Neural progenitor cell (in vitro differentiated cells): ENCODE data around the gene VAV3. TPM values are rescaled to one million over a fixed set of nuclear protein-coding genes. Genes with fewer than 3 reads are reported as not detected.

ENCODE experiments used
- DNase-seq: peaks from one replicate; pipeline ENCODE4 v3.0.0-alpha.2; 2016; ENCODE audit warnings: low spot score
- H2AFZ ChIP-seq: fragments of 200-600 bp; sonication (generic); replicated peaks from 2 replicates; pipeline ENCODE4 v1.6.1; 2016; ENCODE audit warnings: antibody characterized with exemption
- H3F3A ChIP-seq: fragments of 200-600 bp; sonication (generic); 2 replicates; pipeline ENCODE4 v1.6.1; 2016; ENCODE audit warnings: antibody characterized with exemption, low read depth
- H3K27ac ChIP-seq: fragments of 200-600 bp; sonication (generic); 2 replicates; pipeline ENCODE4 v1.5.1; 2016; ENCODE audit warnings: mild to moderate bottlenecking
- H3K27me3 ChIP-seq: fragments of 200-600 bp; sonication (generic); 2 replicates; pipeline ENCODE4 v1.6.1; 2016; ENCODE audit warnings: mild to moderate bottlenecking, moderate library complexity
- H3K36me3 ChIP-seq: fragments of 200-600 bp; sonication (generic); 2 replicates; pipeline ENCODE4 v1.5.1; 2016
- H3K4me1 ChIP-seq: fragments of 200-600 bp; sonication (generic); 2 replicates; pipeline ENCODE4 v1.6.1; 2016; ENCODE audit warnings: mixed run types
- H3K4me2 ChIP-seq: fragments of 200-600 bp; sonication (generic); 2 replicates; pipeline ENCODE4 v1.6.1; 2016
- H3K4me3 ChIP-seq: fragments of 200-600 bp; sonication (generic); 2 replicates; pipeline ENCODE4 v1.5.1; 2016
- H3K79me2 ChIP-seq: fragments of 200-600 bp; sonication (generic); 2 replicates; pipeline ENCODE4 v1.6.1; 2016; ENCODE audit warnings: low read depth
- H3K9ac ChIP-seq: fragments of 200-600 bp; sonication (generic); 2 replicates; pipeline ENCODE4 v1.6.1; 2016
- H3K9me3 ChIP-seq: fragments of 200-600 bp; sonication (generic); 2 replicates; pipeline ENCODE4 v1.5.1; 2016; ENCODE audit warnings: low read depth
- H4K20me1 ChIP-seq: fragments of 200-600 bp; sonication (generic); 2 replicates; pipeline ENCODE4 v1.6.1; 2016; ENCODE audit warnings: low read depth
- H3K27ac Mint-ChIP-seq: 3 replicates; pipeline ENCODE4 v1.8.0; 2021; ENCODE audit warnings: mixed read lengths
- H3K27me3 Mint-ChIP-seq: 2 replicates; pipeline ENCODE4 v1.8.0; 2022; ENCODE audit warnings: low read depth, mild to moderate bottlenecking, inconsistent platforms, moderate library complexity, mixed read lengths; ENCODE audit not compliant: insufficient read depth
- H3K36me3 Mint-ChIP-seq: 3 replicates; pipeline ENCODE4 v1.8.0; 2021; ENCODE audit warnings: mixed read lengths
- H3K4me1 Mint-ChIP-seq: 3 replicates; pipeline ENCODE4 v1.8.0; 2021; ENCODE audit warnings: mixed read lengths
- H3K4me3 Mint-ChIP-seq: 3 replicates; pipeline ENCODE4 v1.8.0; 2021; ENCODE audit warnings: mild to moderate bottlenecking, moderate library complexity, mixed read lengths
- H3K9me3 Mint-ChIP-seq: 3 replicates; pipeline ENCODE4 v1.8.0; 2020; ENCODE audit warnings: mixed read lengths
- CTCF ChIP-seq: fragments of 200-600 bp; sonication (generic); IDR thresholded peaks from 2 replicates; pipeline ENCODE4 v1.5.1; 2017; ENCODE audit warnings: antibody characterized with exemption, mild to moderate bottlenecking
- EZH2 ChIP-seq: fragments of 200-600 bp; sonication (generic); IDR thresholded peaks from 2 replicates; pipeline ENCODE4 v1.6.1; 2017; ENCODE audit warnings: antibody characterized with exemption, mild to moderate bottlenecking, moderate library complexity
- EZH2phosphoT487 ChIP-seq: fragments of 200-600 bp; sonication (generic); IDR thresholded peaks from 2 replicates; pipeline ENCODE4 v1.6.1; 2017; ENCODE audit warnings: antibody characterized with exemption
- total RNA-seq: library from RNA; depleted of rRNA; stranded (reverse); fragments of >200 nt; gene quantifications from 2 replicates; pipeline ENCODE4 v1.2.3, GENCODE V29; 2015; ENCODE audit warnings: low replicate concordance

VAV3 gene
- total RNA-seq, 1 donor from 2014 or later: 1.7 TPM

- no peak overlapping the region for H2AFZ ChIP-seq
- no peaks in the 10 kb centered on the region for H3K4me1 ChIP-seq
- Mint-ChIP-seq H3K36me3 (no peaks in the 10 kb centered on the region), H3K4me1 (no peaks in the 10 kb centered on the region), H3K4me3 (no peak overlapping the region), H3K9me3 (no peaks in the 10 kb centered on the region), H3K27ac (no peak overlapping the region), H3K27me3 (no peaks in the 10 kb centered on the region)
- H3K27me3 ChIP-seq: no peaks in the 10 kb centered on the region
- H3K36me3 ChIP-seq: no peaks in the 10 kb centered on the region
- TF ChIP-seq CTCF: no peak
- no peak for TF ChIP-seq EZH2phosphoT487
- no peak for TF ChIP-seq EZH2
- H3F3A ChIP-seq: no peaks in the 10 kb centered on the region
- H3K9me3 ChIP-seq: no peaks in the 10 kb centered on the region
- H3K79me2 ChIP-seq: no peaks in the 10 kb centered on the region
- H3K4me2 ChIP-seq: no peak overlapping the region
- H3K4me3 ChIP-seq: no peak overlapping the region
- no peaks in the 10 kb centered on the region for H4K20me1 ChIP-seq
- no peak overlapping the region for H3K9ac ChIP-seq
- no peak overlapping the region for H3K27ac ChIP-seq
- DNase-seq: no peak
Measured at GRCh38 chr1:107830526-107830925, 134.5 kb downstream of the VAV3 start.

- H3F3A ChIP-seq: no peaks in the 10 kb centered on the region
- H3K27ac Mint-ChIP-seq: no peak overlapping the region
- H3K9ac ChIP-seq: no peak overlapping the region
- no peaks in the 10 kb centered on the region for H3K36me3 Mint-ChIP-seq
- no peak overlapping the region for H3K4me3 ChIP-seq
- no peak overlapping the region for H3K27ac ChIP-seq
- DNase-seq: no peak
- no peaks in the 10 kb centered on the region for H3K27me3 ChIP-seq
- no peaks in the 10 kb centered on the region for H3K79me2 ChIP-seq
- no peaks in the 10 kb centered on the region for H3K36me3 ChIP-seq
- no peaks in the 10 kb centered on the region for H3K4me1 Mint-ChIP-seq
- no peaks in the 10 kb centered on the region for H4K20me1 ChIP-seq
- H3K9me3 ChIP-seq: no peaks in the 10 kb centered on the region
- no peak overlapping the region for H3K4me2 ChIP-seq
- no peaks in the 10 kb centered on the region for H3K27me3 Mint-ChIP-seq
- H3K4me1 ChIP-seq: no peaks in the 10 kb centered on the region
- TF ChIP-seq CTCF (no peak), EZH2phosphoT487 (no peak), EZH2 (no peak)
- H3K4me3 Mint-ChIP-seq: no peak overlapping the region
- no peak overlapping the region for H2AFZ ChIP-seq
- no peaks in the 10 kb centered on the region for H3K9me3 Mint-ChIP-seq
Measured at GRCh38 chr1:107830075-107830474, 134.9 kb downstream of the VAV3 start.

GRCh38 chr1:107829036-107829770 lies 135.8 kb downstream of the VAV3 start:
- H3K4me1 ChIP-seq: no peaks in the 10 kb centered on the region
- H3K9me3 ChIP-seq: no peaks in the 10 kb centered on the region
- no peak overlapping the region for H3K27ac ChIP-seq
- H3K27me3 ChIP-seq: no peaks in the 10 kb centered on the region
- no peak overlapping the region for H2AFZ ChIP-seq
- no peaks in the 10 kb centered on the region for H3K36me3 Mint-ChIP-seq
- TF ChIP-seq EZH2phosphoT487: no peak
- TF ChIP-seq EZH2: no peak
- no peak for TF ChIP-seq CTCF
- H3K27me3 Mint-ChIP-seq: no peaks in the 10 kb centered on the region
- no peaks in the 10 kb centered on the region for H3K36me3 ChIP-seq
- no peak overlapping the region for H3K4me3 Mint-ChIP-seq
- no peaks in the 10 kb centered on the region for H3K79me2 ChIP-seq
- no peak overlapping the region for H3K4me3 ChIP-seq
- H3K9ac ChIP-seq: no peak overlapping the region
- no peak overlapping the region for H3K27ac Mint-ChIP-seq
- H3F3A ChIP-seq: no peaks in the 10 kb centered on the region
- H3K4me1 Mint-ChIP-seq: no peaks in the 10 kb centered on the region
- DNase-seq: no peak
- H4K20me1 ChIP-seq: no peaks in the 10 kb centered on the region
- no peaks in the 10 kb centered on the region for H3K9me3 Mint-ChIP-seq
- H3K4me2 ChIP-seq: no peak overlapping the region
